HG02884 (cell line): ENCODE results near the gene KRT32.

Source experiments
- ATAC-seq: cut with Tn5 transposase; IDR thresholded peaks from one replicate; pipeline ENCODE4 v1.9.1; 2021; ENCODE audit warnings: mild to moderate bottlenecking, moderate library complexity; ENCODE audit not compliant: unreplicated experiment

Gene KRT32

GRCh38 chr17:41492771-41493170, 25.6 kb upstream of the KRT32 start:
- ATAC-seq = no peak

GRCh38 chr17:41492351-41492750, 25.2 kb upstream of the KRT32 start:
- ATAC-seq = no peak

- no peak for ATAC-seq
Observed at GRCh38 chr17:41491476-41491875, 24.3 kb upstream of the KRT32 start.

GRCh38 chr17:41490000-41490990, 23.1 kb upstream of the KRT32 start:
- ATAC-seq = no peak

GRCh38 chr17:41489531-41489930, 22.3 kb upstream of the KRT32 start, which contains the start of gene KRT36:
Gene KRT36 (minus strand): TSS chr17:41489910. CDS start chr17:41489864, 46 bp downstream.
- no peak for ATAC-seq

GRCh38 chr17:41486809-41487530, 19.8 kb upstream of the KRT32 start:
- ATAC-seq = no peak

- no peak for ATAC-seq
Observed at GRCh38 chr17:41486316-41486715, 19.1 kb upstream of the KRT32 start.

- no peak for ATAC-seq
Observed at GRCh38 chr17:41484920-41485904, 18.0 kb upstream of the KRT32 start.

GRCh38 chr17:41483991-41484826, 17.0 kb upstream of the KRT32 start:
- no peak for ATAC-seq

- no peak for ATAC-seq
Observed at GRCh38 chr17:41483531-41483930, 16.3 kb upstream of the KRT32 start.

GRCh38 chr17:41481036-41481435, 13.8 kb upstream of the KRT32 start, which contains the start of gene KRT35:
Gene KRT35 (minus strand): TSS chr17:41481151. CDS start chr17:41481097, 54 bp downstream.
- ATAC-seq = no peak

- ATAC-seq = no peak
Observed at GRCh38 chr17:41480581-41480980, 13.4 kb upstream of the KRT32 start.

- no peak for ATAC-seq
Observed at GRCh38 chr17:41480136-41480535, 12.9 kb upstream of the KRT32 start.

GRCh38 chr17:41478237-41478636, 11.1 kb upstream of the KRT32 start:
- ATAC-seq = no peak

- ATAC-seq = no peak
Observed at GRCh38 chr17:41476866-41477815, 10.0 kb upstream of the KRT32 start.

GRCh38 chr17:41475421-41475820, 8.2 kb upstream of the KRT32 start:
- ATAC-seq = no peak

- no peak for ATAC-seq
Observed at GRCh38 chr17:41474863-41475262, 7.7 kb upstream of the KRT32 start.

- no peak for ATAC-seq
Observed at GRCh38 chr17:41468346-41468745, 1.2 kb upstream of the KRT32 start.
